GM23338 (cell line): ENCODE data around the gene KIF18A. TPM values are rescaled to one million over a fixed set of nuclear protein-coding genes. Genes with fewer than 3 reads are reported as not detected.

Source experiments
- ATAC-seq: fragments of 200-7000 bp; cut with Tn5 transposase; 3 replicates; pipeline ENCODE4 v1.9.1; 2020
- DNase-seq: peaks from one replicate; pipeline ENCODE4 v3.0.0-alpha.2; 2015; ENCODE audit warnings: low spot score
- H2AFZ ChIP-seq: fragments of 200-600 bp; sonication (generic); 2 replicates; pipeline ENCODE4 v1.8.0; 2016; ENCODE audit warnings: antibody characterized with exemption, mild to moderate bottlenecking, moderate library complexity
- H3F3A ChIP-seq: fragments of 200-600 bp; sonication (generic); replicated peaks from 2 replicates; pipeline ENCODE4 v1.8.0; 2017; ENCODE audit warnings: antibody characterized with exemption, mixed run types, low read depth
- H3K27ac ChIP-seq: fragments of 200-600 bp; sonication (generic); 2 replicates; pipeline ENCODE4 v1.6.1; 2016; ENCODE audit warnings: low read depth
- H3K27me3 ChIP-seq: fragments of 200-600 bp; sonication (generic); 2 replicates; pipeline ENCODE4 v1.8.0; 2016; ENCODE audit warnings: mild to moderate bottlenecking, mixed run types, moderate library complexity; ENCODE audit not compliant: insufficient read depth
- H3K36me3 ChIP-seq: fragments of 200-600 bp; sonication (generic); 2 replicates; pipeline ENCODE4 v1.8.0; 2016; ENCODE audit warnings: mild to moderate bottlenecking; ENCODE audit not compliant: insufficient read depth
- H3K4me1 ChIP-seq: fragments of 200-600 bp; sonication (generic); 2 replicates; pipeline ENCODE4 v1.8.0; 2016; ENCODE audit warnings: mild to moderate bottlenecking, moderate library complexity; ENCODE audit not compliant: insufficient read depth
- H3K4me2 ChIP-seq: fragments of 200-600 bp; sonication (generic); 2 replicates; pipeline ENCODE4 v1.7.1; 2017; ENCODE audit warnings: mixed run types
- H3K4me3 ChIP-seq: fragments of 200-600 bp; sonication (generic); 2 replicates; pipeline ENCODE4 v1.6.1; 2016; ENCODE audit warnings: mixed run types
- H3K79me2 ChIP-seq: fragments of 200-600 bp; sonication (generic); replicated peaks from 2 replicates; pipeline ENCODE4 v1.8.0; 2017; ENCODE audit warnings: mild to moderate bottlenecking; ENCODE audit not compliant: insufficient read depth
- H3K9me2 ChIP-seq: fragments of 200-600 bp; sonication (generic); 2 replicates; pipeline ENCODE4 v1.8.0; 2017; ENCODE audit not compliant: insufficient read depth
- H4K20me1 ChIP-seq: fragments of 200-600 bp; sonication (generic); replicated peaks from 2 replicates; pipeline ENCODE4 v1.8.0; 2017; ENCODE audit warnings: mild to moderate bottlenecking; ENCODE audit not compliant: insufficient read depth
- H3K27ac Mint-ChIP-seq: 2 replicates; pipeline ENCODE4 v1.8.0; 2020; ENCODE audit warnings: inconsistent platforms, mild to moderate bottlenecking, moderate library complexity, mixed read lengths
- H3K27me3 Mint-ChIP-seq: 3 replicates; pipeline ENCODE4 v1.8.0; 2022; ENCODE audit warnings: low read depth, mild to moderate bottlenecking, moderate library complexity, mixed read lengths, inconsistent platforms; ENCODE audit not compliant: insufficient read depth, poor library complexity
- H3K36me3 Mint-ChIP-seq: 3 replicates; pipeline ENCODE4 v1.8.0; 2021; ENCODE audit warnings: low read depth, mild to moderate bottlenecking, inconsistent platforms, moderate library complexity, mixed read lengths
- H3K4me1 Mint-ChIP-seq: 3 replicates; pipeline ENCODE4 v1.8.0; 2020; ENCODE audit warnings: mild to moderate bottlenecking, inconsistent platforms, mixed read lengths
- H3K4me3 Mint-ChIP-seq: 3 replicates; pipeline ENCODE4 v1.8.0; 2021; ENCODE audit warnings: moderate library complexity, mild to moderate bottlenecking, inconsistent platforms, mixed read lengths
- H3K9me3 Mint-ChIP-seq: 3 replicates; pipeline ENCODE4 v1.8.0; 2020; ENCODE audit warnings: moderate library complexity, mild to moderate bottlenecking, inconsistent platforms, mixed read lengths
- CREB1 ChIP-seq: fragments of 250-450 bp; sonication (Bioruptor Pico); IDR thresholded peaks from 2 replicates; pipeline ENCODE4 v1.5.0; 2020; ENCODE audit warnings: low read depth, mild to moderate bottlenecking, moderate library complexity
- EZH2phosphoT487 ChIP-seq: fragments of 200-600 bp; sonication (generic); IDR thresholded peaks from one replicate; pipeline ENCODE4 v1.8.1; 2018; ENCODE audit warnings: antibody characterized with exemption; ENCODE audit not compliant: unreplicated experiment
- JUNB ChIP-seq: IDR thresholded peaks from one replicate; pipeline ENCODE4 v1.6.1; 2016; ENCODE audit warnings: antibody characterized with exemption; ENCODE audit not compliant: unreplicated experiment
- NANOG ChIP-seq: IDR thresholded peaks from 2 replicates; pipeline ENCODE4 v1.6.1; 2016; ENCODE audit warnings: antibody characterized with exemption, borderline replicate concordance
- ZNF114 ChIP-seq: fragments of 250-450 bp; sonication (Bioruptor Pico); IDR thresholded peaks from 2 replicates; pipeline ENCODE4 v1.5.0; 2020; ENCODE audit warnings: mild to moderate bottlenecking, moderate library complexity
- ZNF331 ChIP-seq: fragments of 250-450 bp; sonication (Bioruptor Pico); IDR thresholded peaks from 2 replicates; pipeline ENCODE4 v1.5.0; 2020; ENCODE audit warnings: low read depth, mild to moderate bottlenecking, moderate library complexity
- polyA plus RNA-seq: library from polyadenylated mRNA; unstranded; fragments of >200 nt; fragmentation: Nextera tagmentation; extraction: Ambion mirVana; gene quantifications from 2 replicates; pipeline ENCODE4 v1.2.1, GENCODE V29; 2016
- total RNA-seq: library from RNA; depleted of rRNA; stranded (reverse); fragments of >200 nt; shearing (Covaris generic); gene quantifications from 2 replicates; pipeline ENCODE4 v1.2.3, GENCODE V29; 2014
- TF ChIP-seq, protein P1 (sequence below): fragments of 250-450 bp; sonication (Bioruptor Pico); IDR thresholded peaks from 2 replicates; pipeline ENCODE4 v1.5.0; 2020; ENCODE audit warnings: mild to moderate bottlenecking, moderate library complexity
- TF ChIP-seq, protein P2 (sequence below), 2 experiments: fragments of 200-600 bp in 1 of 2; sonication (generic) in 1 of 2; conservative IDR thresholded peaks; 2 replicates each; pipeline versions ENCODE4 v1.5.1 to v1.6.1; 2016 to 2017; ENCODE audit warnings: antibody characterized with exemption in 2 of 2, low read depth in 2 of 2, mild to moderate bottlenecking in 2 of 2, moderate library complexity in 1 of 2

Gene KIF18A
- total and polyA plus RNA-seq, 2 experiments from 2014 or later: 22.2 to 26.5 TPM

DNA sequence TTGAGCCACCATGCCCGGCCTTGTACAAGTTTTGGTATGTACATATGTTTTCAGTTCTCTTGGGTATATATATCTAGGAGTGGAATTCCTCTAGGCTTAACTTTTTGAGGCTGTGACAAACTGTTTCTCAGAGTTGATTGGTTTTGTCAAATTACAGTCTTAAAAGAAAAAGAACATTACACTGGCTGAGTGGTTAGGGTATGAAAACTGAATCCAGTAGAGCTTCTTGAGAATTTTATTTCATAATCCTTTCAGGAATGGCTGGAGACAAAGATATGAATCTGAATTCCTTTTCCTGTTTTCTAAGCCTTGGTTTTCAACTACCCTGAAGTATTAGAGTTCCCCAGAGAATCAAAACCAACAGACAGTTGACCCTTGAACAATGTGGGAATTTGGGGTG lies 6.8 kb upstream of the KIF18A start:
- no peaks in the 10 kb centered on the region for H3K9me2 ChIP-seq
- no peak overlapping the region for H3K4me3 ChIP-seq
- H3F3A ChIP-seq: no peaks in the 10 kb centered on the region
- Mint-ChIP-seq H3K4me1 (peaks cover 10% of the 10 kb centered on the region; the same call in 2 of the 3 replicates), H3K27me3 (peaks cover 7% of the 10 kb centered on the region), H3K9me3 (no peaks in the 10 kb centered on the region), H3K36me3 (peaks cover 3% of the 10 kb centered on the region; the same call in 1 of the 3 replicates), H3K4me3 (no peak overlapping the region), H3K27ac (no peak overlapping the region)
- no peak overlapping the region for H2AFZ ChIP-seq
- H4K20me1 ChIP-seq: no peaks in the 10 kb centered on the region
- no peaks in the 10 kb centered on the region for H3K36me3 ChIP-seq
- H3K4me2 ChIP-seq: no peak overlapping the region
- DNase-seq (no peak), ATAC-seq (no peak)
- H3K27me3 ChIP-seq: no peaks in the 10 kb centered on the region
- TF ChIP-seq ZNF114 (no peak), NANOG (no peak), EZH2phosphoT487 (no peak), JUNB (no peak), ZNF331 (no peak), CREB1 (CRISPR knock-in tag) (no peak)
- TF ChIP-seq, protein P1, sequence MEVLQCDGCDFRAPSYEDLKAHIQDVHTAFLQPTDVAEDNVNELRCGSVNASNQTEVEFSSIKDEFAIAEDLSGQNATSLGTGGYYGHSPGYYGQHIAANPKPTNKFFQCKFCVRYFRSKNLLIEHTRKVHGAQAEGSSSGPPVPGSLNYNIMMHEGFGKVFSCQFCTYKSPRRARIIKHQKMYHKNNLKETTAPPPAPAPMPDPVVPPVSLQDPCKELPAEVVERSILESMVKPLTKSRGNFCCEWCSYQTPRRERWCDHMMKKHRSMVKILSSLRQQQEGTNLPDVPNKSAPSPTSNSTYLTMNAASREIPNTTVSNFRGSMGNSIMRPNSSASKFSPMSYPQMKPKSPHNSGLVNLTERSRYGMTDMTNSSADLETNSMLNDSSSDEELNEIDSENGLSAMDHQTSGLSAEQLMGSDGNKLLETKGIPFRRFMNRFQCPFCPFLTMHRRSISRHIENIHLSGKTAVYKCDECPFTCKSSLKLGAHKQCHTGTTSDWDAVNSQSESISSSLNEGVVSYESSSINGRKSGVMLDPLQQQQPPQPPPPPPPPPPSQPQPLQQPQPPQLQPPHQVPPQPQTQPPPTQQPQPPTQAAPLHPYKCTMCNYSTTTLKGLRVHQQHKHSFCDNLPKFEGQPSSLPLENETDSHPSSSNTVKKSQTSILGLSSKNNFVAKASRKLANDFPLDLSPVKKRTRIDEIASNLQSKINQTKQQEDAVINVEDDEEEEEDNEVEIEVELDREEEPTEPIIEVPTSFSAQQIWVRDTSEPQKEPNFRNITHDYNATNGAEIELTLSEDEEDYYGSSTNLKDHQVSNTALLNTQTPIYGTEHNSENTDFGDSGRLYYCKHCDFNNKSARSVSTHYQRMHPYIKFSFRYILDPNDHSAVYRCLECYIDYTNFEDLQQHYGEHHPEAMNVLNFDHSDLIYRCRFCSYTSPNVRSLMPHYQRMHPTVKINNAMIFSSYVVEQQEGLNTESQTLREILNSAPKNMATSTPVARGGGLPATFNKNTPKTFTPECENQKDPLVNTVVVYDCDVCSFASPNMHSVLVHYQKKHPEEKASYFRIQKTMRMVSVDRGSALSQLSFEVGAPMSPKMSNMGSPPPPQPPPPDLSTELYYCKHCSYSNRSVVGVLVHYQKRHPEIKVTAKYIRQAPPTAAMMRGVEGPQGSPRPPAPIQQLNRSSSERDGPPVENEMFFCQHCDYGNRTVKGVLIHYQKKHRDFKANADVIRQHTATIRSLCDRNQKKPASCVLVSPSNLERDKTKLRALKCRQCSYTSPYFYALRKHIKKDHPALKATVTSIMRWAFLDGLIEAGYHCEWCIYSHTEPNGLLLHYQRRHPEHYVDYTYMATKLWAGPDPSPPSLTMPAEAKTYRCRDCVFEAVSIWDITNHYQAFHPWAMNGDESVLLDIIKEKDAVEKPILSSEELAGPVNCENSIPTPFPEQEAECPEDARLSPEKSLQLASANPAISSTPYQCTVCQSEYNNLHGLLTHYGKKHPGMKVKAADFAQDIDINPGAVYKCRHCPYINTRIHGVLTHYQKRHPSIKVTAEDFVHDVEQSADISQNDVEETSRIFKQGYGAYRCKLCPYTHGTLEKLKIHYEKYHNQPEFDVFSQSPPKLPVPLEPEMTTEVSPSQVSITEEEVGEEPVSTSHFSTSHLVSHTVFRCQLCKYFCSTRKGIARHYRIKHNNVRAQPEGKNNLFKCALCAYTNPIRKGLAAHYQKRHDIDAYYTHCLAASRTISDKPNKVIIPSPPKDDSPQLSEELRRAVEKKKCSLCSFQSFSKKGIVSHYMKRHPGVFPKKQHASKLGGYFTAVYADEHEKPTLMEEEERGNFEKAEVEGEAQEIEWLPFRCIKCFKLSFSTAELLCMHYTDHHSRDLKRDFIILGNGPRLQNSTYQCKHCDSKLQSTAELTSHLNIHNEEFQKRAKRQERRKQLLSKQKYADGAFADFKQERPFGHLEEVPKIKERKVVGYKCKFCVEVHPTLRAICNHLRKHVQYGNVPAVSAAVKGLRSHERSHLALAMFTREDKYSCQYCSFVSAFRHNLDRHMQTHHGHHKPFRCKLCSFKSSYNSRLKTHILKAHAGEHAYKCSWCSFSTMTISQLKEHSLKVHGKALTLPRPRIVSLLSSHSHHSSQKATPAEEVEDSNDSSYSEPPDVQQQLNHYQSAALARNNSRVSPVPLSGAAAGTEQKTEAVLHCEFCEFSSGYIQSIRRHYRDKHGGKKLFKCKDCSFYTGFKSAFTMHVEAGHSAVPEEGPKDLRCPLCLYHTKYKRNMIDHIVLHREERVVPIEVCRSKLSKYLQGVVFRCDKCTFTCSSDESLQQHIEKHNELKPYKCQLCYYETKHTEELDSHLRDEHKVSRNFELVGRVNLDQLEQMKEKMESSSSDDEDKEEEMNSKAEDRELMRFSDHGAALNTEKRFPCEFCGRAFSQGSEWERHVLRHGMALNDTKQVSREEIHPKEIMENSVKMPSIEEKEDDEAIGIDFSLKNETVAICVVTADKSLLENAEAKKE (CRISPR knock-in tag): no peak
- TF ChIP-seq, protein P2, sequence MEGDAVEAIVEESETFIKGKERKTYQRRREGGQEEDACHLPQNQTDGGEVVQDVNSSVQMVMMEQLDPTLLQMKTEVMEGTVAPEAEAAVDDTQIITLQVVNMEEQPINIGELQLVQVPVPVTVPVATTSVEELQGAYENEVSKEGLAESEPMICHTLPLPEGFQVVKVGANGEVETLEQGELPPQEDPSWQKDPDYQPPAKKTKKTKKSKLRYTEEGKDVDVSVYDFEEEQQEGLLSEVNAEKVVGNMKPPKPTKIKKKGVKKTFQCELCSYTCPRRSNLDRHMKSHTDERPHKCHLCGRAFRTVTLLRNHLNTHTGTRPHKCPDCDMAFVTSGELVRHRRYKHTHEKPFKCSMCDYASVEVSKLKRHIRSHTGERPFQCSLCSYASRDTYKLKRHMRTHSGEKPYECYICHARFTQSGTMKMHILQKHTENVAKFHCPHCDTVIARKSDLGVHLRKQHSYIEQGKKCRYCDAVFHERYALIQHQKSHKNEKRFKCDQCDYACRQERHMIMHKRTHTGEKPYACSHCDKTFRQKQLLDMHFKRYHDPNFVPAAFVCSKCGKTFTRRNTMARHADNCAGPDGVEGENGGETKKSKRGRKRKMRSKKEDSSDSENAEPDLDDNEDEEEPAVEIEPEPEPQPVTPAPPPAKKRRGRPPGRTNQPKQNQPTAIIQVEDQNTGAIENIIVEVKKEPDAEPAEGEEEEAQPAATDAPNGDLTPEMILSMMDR (conservative IDR thresholded peaks at IDR 0.05; ENCODE audit: low read depth in 2 of 2): no peak
- H3K4me1 ChIP-seq: no peaks in the 10 kb centered on the region
- H3K27ac ChIP-seq: no peak overlapping the region
- peaks cover 25% of the 10 kb centered on the region for H3K79me2 ChIP-seq
